NB4 (cell line): ENCODE data around the gene PNCK.

Experiments used
- CTCF ChIP-seq: IDR thresholded peaks from one replicate; pipeline ENCODE4 v1.5.1; 2012; ENCODE audit warnings: low read depth, low read length
- MYC ChIP-seq: IDR thresholded peaks from 2 replicates; pipeline ENCODE4 v1.6.1; 2011; ENCODE audit warnings: low read depth, low read length
- POLR2A ChIP-seq: IDR thresholded peaks from 2 replicates; pipeline ENCODE4 v1.6.1; 2011; ENCODE audit warnings: mild to moderate bottlenecking; ENCODE audit not compliant: insufficient read length; ENCODE audit errors: extremely low read depth
- TF ChIP-seq, protein P1 (sequence below): IDR thresholded peaks from 2 replicates; pipeline ENCODE4 v1.6.1; 2011; ENCODE audit warnings: low read depth, low read length

DNA sequence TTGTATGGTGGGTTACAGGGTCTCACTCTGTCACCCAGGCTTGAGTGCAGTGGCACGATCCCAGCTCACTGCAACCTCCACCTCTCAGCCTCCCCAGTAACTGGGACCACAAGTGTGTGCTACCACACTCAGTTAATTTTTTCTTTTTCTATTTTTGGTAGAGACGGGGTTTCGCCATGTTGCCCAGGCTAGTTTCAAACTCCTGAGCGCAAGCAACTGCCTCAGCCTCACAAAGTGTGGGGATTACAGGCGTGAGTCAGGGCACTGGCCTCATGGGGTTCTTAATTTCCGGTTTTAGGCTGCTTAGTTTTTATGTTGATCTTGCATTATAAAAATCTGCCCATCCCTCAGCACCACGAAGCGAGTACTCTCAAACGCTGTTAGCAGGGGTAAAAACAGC is 43.8 kb upstream of the PNCK start:
- TF ChIP-seq CTCF (no peak), POLR2A (no peak), MYC (no peak)
- TF ChIP-seq, protein P1, sequence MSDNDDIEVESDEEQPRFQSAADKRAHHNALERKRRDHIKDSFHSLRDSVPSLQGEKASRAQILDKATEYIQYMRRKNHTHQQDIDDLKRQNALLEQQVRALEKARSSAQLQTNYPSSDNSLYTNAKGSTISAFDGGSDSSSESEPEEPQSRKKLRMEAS: no peak
